ENCODE results near the gene SORCS2. TPM values are rescaled to one million over a fixed set of nuclear protein-coding genes. Genes with fewer than 3 reads are reported as not detected.

The SORCS2 gene
- total and polyA plus RNA-seq, 2 of the 4 experiments (the other 2 are of a cell fraction), result 0.36 to 0.62 TPM

- no peak overlapping the region for H3K9ac ChIP-seq (ENCODE audit: low read depth, low read length)
- no peaks in the 10 kb centered on the region; the same call in 1 of the 2 replicates for H4K20me1 ChIP-seq (ENCODE audit: insufficient read depth, low read length)
- no peak overlapping the region for H2BK15ac ChIP-seq (ENCODE audit: low read depth, low read length)
- TF ChIP-seq CHD1 (IDR thresholded peaks at IDR 0.05; ENCODE audit: low read depth, low read length), result no peak
- TF ChIP-seq BHLHE40 (IDR thresholded peaks at IDR 0.05; ENCODE audit: low read depth, low read length), result no peak
- no peak for TF ChIP-seq USF2 (IDR thresholded peaks at IDR 0.05; ENCODE audit: low read depth, low read length)
- no peak for TF ChIP-seq MAFK (IDR thresholded peaks at IDR 0.05; ENCODE audit: low read depth, low read length)
- TF ChIP-seq MXI1 (IDR thresholded peaks at IDR 0.05; ENCODE audit: borderline replicate concordance, low read depth, low read length), result no peak
- no peak for TF ChIP-seq CTCF (conservative IDR thresholded peaks at IDR 0.05; ENCODE audit: low read depth, low read length)
- TF ChIP-seq POLR2A (IDR thresholded peaks at IDR 0.05; ENCODE audit: low read depth, low read length), result no peak
- TF ChIP-seq RAD21 (IDR thresholded peaks at IDR 0.05; ENCODE audit: low read length), result no peak
- TF ChIP-seq ELK1 (IDR thresholded peaks at IDR 0.05; ENCODE audit: borderline replicate concordance, low read depth, low read length), result no peak
- no peak for TF ChIP-seq SMC3 (IDR thresholded peaks at IDR 0.05; ENCODE audit: low read depth, low read length)
- no peak for TF ChIP-seq CEBPB (IDR thresholded peaks at IDR 0.05; ENCODE audit: low read depth, low read length)
- no peak for TF ChIP-seq FOS (IDR thresholded peaks at IDR 0.05; ENCODE audit: low read depth, low read length)
- no peak for TF ChIP-seq RFX5 (IDR thresholded peaks at IDR 0.05; ENCODE audit: low read depth, low read length)
- TF ChIP-seq NFE2L2 (IDR thresholded peaks at IDR 0.05; ENCODE audit: low read depth, low read length), result no peak
- TF ChIP-seq MAZ (IDR thresholded peaks at IDR 0.05; ENCODE audit: borderline replicate concordance, low read depth, low read length), result no peak
- no peak for TF ChIP-seq RCOR1 (IDR thresholded peaks at IDR 0.05; ENCODE audit: insufficient replicate concordance, low read length)
- ATAC-seq (ENCODE audit: low read depth) (no peak), DNase-seq (no peak)
- peaks cover 48% of the 10 kb centered on the region for H3K27me3 ChIP-seq (ENCODE audit: control insufficient read depth, insufficient read depth, low read length)
- H3K18ac ChIP-seq (ENCODE audit: low read depth, low read length), result no peak overlapping the region
- H3K23ac ChIP-seq (ENCODE audit: low read depth, low read length), result no peak overlapping the region
- no peak overlapping the region for H4K5ac ChIP-seq (ENCODE audit: low read depth, low read length)
- H3K9me3 ChIP-seq (ENCODE audit: control insufficient read depth, insufficient read depth, low read length), result no peaks in the 10 kb centered on the region
- in situ Hi-C loops (cut with MboI; ENCODE audit: low sequenced_read_pairs), result loop anchor here (5.0 to 10.0 kb wide), 2 partner anchors 91 to 528 kb away; no protein-coding TSS in a partner anchor
- H2AFZ ChIP-seq (replicated peaks; ENCODE audit: low read length, poor library complexity), result no peak overlapping the region
- ChIA-PET CTCF (interaction anchor here (1.0 to 2.9 kb wide), 2 partner anchors 9 to 99 kb away, joined by 5 to 10 read pairs; no protein-coding TSS in a partner anchor), POLR2A (ENCODE audit: unreplicated experiment) (no interaction called here)
- no peak overlapping the region for H2AK5ac ChIP-seq (ENCODE audit: low read depth, low read length)
- H3K4me2 ChIP-seq (ENCODE audit: low read depth, low read length), result no peak overlapping the region
- H3K14ac ChIP-seq (replicated peaks; ENCODE audit: low read depth, low read length), result no peak overlapping the region
- no peak overlapping the region for H3K4ac ChIP-seq (ENCODE audit: low read depth, low read length)
- BruUV-seq (replicated peaks), result no TSS peak
- H3K9me1 ChIP-seq (ENCODE audit: insufficient read depth, low read length), result no peaks in the 10 kb centered on the region
- intact Hi-C loops (cut with micrococcal nuclease), result loop anchor here (10.0 kb wide), 1 partner anchor 788 kb away; no protein-coding TSS in a partner anchor
- H2AK9ac ChIP-seq (replicated peaks; ENCODE audit: low read depth, low read length, poor library complexity), result no peak overlapping the region
- dilution Hi-C loops (cut with HindIII; ENCODE audit: low sequenced_read_pairs, unreplicated experiment), result no loop called here
- H2BK20ac ChIP-seq (ENCODE audit: low read depth, low read length), result no peak overlapping the region
- WGBS, 2 experiments (ENCODE audit: extremely low coverage in 2 of 2, insufficient read length in 1 of 2), result 90% methylated on average over 3 of the region's 5 CpGs; no CpG with 5 or more reads in 1 of the 2 experiments
- no peak overlapping the region for H4K8ac ChIP-seq (ENCODE audit: low read depth in 2 of 2, low read length in 2 of 2)
- H3K79me1 ChIP-seq (ENCODE audit: low read depth in 1 of 2, low read length in 2 of 2), result no peaks in the 10 kb centered on the region
- no peak overlapping the region for H3K56ac ChIP-seq (ENCODE audit: extremely low read depth, insufficient read depth, low read length)
- H3K27ac ChIP-seq (ENCODE audit: insufficient read depth, low read length), result no peak overlapping the region
- no peak overlapping the region for H3K4me3 ChIP-seq (ENCODE audit: insufficient read depth, low read depth, low read length)
- no peak overlapping the region for H4K91ac ChIP-seq (ENCODE audit: insufficient read depth, low read depth, low read length)
- no peak overlapping the region for H2BK5ac ChIP-seq (ENCODE audit: low read depth, low read length, poor library complexity, severe bottlenecking)
- peaks cover 6% of the 10 kb centered on the region; the same call in 1 of the 2 replicates for H3K4me1 ChIP-seq (ENCODE audit: control insufficient read depth, insufficient read depth, low read length)
- H3K36me3 ChIP-seq (ENCODE audit: control insufficient read depth, insufficient read depth, low read length), result no peaks in the 10 kb centered on the region
- H2BK120ac ChIP-seq (ENCODE audit: low read depth, low read length), result no peak overlapping the region
Measured at GRCh38 chr4:7196736-7197135, 4.4 kb downstream of the SORCS2 start.
